HL-60 (cell line): ENCODE data around the gene SLC1A7.

ENCODE experiments used
- GABPA ChIP-seq: IDR thresholded peaks from 2 replicates; pipeline ENCODE4 v1.6.1; 2012; ENCODE audit warnings: low read depth
- POLR2AphosphoS5 ChIP-seq: IDR thresholded peaks from 2 replicates; pipeline ENCODE4 v1.6.1; 2012; ENCODE audit warnings: low read depth
- TF ChIP-seq, protein P1 (sequence below): IDR thresholded peaks from one replicate; pipeline ENCODE4 v1.5.1; 2011; ENCODE audit warnings: low read length, control low read depth, inconsistent platforms; ENCODE audit not compliant: insufficient read depth
- TF ChIP-seq, protein P2 (sequence below): IDR thresholded peaks from 2 replicates; pipeline ENCODE4 v1.6.1; 2012; ENCODE audit warnings: low read depth; ENCODE audit not compliant: insufficient replicate concordance

DNA sequence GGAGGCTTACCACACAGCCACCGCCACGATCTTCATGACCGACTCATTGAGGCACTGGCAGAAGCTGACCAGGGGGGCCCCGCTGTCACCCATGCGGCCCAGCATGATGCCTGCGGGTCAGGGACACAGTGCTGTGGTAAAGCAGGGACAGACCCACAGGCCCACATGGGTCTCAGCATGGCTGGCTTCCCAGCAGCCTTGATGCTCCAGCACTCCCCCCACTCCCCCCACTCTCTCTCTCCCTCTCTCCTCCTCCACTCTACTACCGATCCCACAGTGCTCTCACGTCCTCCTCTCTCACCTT lies 49.0 kb downstream of the SLC1A7 start:
- TF ChIP-seq, protein P1, sequence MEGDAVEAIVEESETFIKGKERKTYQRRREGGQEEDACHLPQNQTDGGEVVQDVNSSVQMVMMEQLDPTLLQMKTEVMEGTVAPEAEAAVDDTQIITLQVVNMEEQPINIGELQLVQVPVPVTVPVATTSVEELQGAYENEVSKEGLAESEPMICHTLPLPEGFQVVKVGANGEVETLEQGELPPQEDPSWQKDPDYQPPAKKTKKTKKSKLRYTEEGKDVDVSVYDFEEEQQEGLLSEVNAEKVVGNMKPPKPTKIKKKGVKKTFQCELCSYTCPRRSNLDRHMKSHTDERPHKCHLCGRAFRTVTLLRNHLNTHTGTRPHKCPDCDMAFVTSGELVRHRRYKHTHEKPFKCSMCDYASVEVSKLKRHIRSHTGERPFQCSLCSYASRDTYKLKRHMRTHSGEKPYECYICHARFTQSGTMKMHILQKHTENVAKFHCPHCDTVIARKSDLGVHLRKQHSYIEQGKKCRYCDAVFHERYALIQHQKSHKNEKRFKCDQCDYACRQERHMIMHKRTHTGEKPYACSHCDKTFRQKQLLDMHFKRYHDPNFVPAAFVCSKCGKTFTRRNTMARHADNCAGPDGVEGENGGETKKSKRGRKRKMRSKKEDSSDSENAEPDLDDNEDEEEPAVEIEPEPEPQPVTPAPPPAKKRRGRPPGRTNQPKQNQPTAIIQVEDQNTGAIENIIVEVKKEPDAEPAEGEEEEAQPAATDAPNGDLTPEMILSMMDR: no peak
- TF ChIP-seq, protein P2, sequence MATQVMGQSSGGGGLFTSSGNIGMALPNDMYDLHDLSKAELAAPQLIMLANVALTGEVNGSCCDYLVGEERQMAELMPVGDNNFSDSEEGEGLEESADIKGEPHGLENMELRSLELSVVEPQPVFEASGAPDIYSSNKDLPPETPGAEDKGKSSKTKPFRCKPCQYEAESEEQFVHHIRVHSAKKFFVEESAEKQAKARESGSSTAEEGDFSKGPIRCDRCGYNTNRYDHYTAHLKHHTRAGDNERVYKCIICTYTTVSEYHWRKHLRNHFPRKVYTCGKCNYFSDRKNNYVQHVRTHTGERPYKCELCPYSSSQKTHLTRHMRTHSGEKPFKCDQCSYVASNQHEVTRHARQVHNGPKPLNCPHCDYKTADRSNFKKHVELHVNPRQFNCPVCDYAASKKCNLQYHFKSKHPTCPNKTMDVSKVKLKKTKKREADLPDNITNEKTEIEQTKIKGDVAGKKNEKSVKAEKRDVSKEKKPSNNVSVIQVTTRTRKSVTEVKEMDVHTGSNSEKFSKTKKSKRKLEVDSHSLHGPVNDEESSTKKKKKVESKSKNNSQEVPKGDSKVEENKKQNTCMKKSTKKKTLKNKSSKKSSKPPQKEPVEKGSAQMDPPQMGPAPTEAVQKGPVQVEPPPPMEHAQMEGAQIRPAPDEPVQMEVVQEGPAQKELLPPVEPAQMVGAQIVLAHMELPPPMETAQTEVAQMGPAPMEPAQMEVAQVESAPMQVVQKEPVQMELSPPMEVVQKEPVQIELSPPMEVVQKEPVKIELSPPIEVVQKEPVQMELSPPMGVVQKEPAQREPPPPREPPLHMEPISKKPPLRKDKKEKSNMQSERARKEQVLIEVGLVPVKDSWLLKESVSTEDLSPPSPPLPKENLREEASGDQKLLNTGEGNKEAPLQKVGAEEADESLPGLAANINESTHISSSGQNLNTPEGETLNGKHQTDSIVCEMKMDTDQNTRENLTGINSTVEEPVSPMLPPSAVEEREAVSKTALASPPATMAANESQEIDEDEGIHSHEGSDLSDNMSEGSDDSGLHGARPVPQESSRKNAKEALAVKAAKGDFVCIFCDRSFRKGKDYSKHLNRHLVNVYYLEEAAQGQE: no peak
- TF ChIP-seq POLR2AphosphoS5: no peak
- no peak for TF ChIP-seq GABPA
